PFSK-1 (cell line): ENCODE results near the gene IRF5.

Experiments used
- FOXP2 ChIP-seq: optimal IDR thresholded peaks from 2 replicates; pipeline ENCODE3; 2011; ENCODE audit warnings: borderline replicate concordance, control low read depth, inconsistent platforms; ENCODE audit not compliant: insufficient read depth; ENCODE audit errors: extremely low read length, extremely low read depth
- POLR2AphosphoS5 ChIP-seq: IDR thresholded peaks from 2 replicates; pipeline ENCODE4 v1.6.1; 2012; ENCODE audit warnings: low read depth, mild to moderate bottlenecking, control low read depth, low read length, moderate library complexity
- SIN3A ChIP-seq: IDR thresholded peaks from 2 replicates; pipeline ENCODE4 v1.6.1; 2012; ENCODE audit warnings: mild to moderate bottlenecking, low read length, moderate library complexity, borderline replicate concordance; ENCODE audit not compliant: insufficient read depth
- TAF1 ChIP-seq: IDR thresholded peaks from 2 replicates; pipeline ENCODE4 v1.6.1; 2012; ENCODE audit warnings: low read length, control low read depth, borderline replicate concordance; ENCODE audit not compliant: insufficient read depth
- TF ChIP-seq, protein P1 (sequence below), 2 experiments: IDR thresholded peaks; 2 replicates each; pipeline versions ENCODE4 v1.6.1 to v1.8.0; 2011 to 2012; ENCODE audit warnings: low read depth in 2 of 2, low read length in 2 of 2, control low read depth in 1 of 2, inconsistent platforms in 1 of 2, mild to moderate bottlenecking in 1 of 2, moderate library complexity in 1 of 2; ENCODE audit not compliant: insufficient read depth in 1 of 2

IRF5 gene

DNA sequence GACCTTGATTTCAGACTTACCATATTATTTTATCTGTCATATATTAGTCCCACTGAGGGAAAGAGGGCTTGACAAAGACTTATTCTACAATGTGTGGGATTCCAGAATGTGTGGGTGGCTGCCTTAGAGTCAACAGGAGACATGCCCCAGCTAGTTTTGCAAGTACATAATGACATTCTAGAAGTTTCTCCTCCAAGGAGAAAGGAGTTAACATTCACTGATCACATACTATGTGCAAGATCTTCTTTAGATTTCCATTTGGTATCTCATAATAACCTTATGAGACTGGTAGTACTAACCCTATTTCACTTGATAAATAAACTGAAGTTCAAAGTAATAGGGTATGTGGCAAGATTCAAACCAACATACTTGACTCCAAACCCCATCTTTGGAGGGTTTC, 25.2 kb downstream of the IRF5 start:
- TF ChIP-seq SIN3A (no peak), POLR2AphosphoS5 (no peak), TAF1 (no peak), FOXP2 (no peak)
- TF ChIP-seq, protein P1, sequence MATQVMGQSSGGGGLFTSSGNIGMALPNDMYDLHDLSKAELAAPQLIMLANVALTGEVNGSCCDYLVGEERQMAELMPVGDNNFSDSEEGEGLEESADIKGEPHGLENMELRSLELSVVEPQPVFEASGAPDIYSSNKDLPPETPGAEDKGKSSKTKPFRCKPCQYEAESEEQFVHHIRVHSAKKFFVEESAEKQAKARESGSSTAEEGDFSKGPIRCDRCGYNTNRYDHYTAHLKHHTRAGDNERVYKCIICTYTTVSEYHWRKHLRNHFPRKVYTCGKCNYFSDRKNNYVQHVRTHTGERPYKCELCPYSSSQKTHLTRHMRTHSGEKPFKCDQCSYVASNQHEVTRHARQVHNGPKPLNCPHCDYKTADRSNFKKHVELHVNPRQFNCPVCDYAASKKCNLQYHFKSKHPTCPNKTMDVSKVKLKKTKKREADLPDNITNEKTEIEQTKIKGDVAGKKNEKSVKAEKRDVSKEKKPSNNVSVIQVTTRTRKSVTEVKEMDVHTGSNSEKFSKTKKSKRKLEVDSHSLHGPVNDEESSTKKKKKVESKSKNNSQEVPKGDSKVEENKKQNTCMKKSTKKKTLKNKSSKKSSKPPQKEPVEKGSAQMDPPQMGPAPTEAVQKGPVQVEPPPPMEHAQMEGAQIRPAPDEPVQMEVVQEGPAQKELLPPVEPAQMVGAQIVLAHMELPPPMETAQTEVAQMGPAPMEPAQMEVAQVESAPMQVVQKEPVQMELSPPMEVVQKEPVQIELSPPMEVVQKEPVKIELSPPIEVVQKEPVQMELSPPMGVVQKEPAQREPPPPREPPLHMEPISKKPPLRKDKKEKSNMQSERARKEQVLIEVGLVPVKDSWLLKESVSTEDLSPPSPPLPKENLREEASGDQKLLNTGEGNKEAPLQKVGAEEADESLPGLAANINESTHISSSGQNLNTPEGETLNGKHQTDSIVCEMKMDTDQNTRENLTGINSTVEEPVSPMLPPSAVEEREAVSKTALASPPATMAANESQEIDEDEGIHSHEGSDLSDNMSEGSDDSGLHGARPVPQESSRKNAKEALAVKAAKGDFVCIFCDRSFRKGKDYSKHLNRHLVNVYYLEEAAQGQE (IDR thresholded peaks at IDR 0.05; ENCODE audit: insufficient read depth in 1 of 2, low read depth in 2 of 2, low read length in 2 of 2) = no peak

DNA sequence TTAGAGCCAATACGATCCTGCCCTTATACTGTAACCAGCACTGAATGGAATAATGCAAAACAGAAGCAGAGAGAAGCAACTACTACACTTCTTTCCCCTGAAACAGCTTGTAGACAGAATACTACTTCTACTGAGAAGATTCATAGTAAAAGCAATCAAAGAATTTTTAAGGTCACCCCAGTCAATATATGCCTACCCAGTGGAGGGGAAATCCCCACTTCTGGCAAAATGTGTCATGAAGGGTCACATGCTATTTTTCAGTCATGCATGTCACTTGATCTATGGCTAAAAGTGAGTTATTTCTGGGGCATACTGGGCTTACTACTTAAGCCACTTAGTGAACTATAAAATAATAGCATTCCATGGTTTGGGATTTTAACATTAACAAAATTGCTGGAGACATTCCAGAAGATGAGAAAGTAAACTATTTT, 25.6 kb downstream of the IRF5 start:
- TF ChIP-seq SIN3A (no peak), POLR2AphosphoS5 (no peak), TAF1 (no peak), FOXP2 (no peak)
- TF ChIP-seq, protein P1 (IDR thresholded peaks at IDR 0.05; ENCODE audit: insufficient read depth in 1 of 2, low read depth in 2 of 2, low read length in 2 of 2) = no peak

DNA sequence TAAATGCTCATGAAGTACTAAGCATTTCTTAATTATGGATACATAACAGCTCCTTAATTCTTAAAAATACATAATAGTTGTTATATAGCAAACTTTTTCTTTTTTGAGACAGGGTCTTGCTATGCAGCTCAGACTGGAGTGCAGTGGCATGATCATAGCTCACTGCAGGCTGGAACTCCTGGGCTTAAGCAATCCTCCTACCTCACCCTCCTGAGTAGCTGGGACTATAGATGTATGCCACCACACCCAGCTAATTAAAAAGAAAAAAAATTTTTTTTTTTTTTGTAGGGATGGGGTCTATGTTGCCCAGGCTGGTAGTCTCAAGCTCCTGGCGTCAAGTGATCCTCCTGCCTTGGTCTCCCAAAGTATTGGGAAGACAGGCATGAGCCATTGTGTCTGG, 30.9 kb downstream of the IRF5 start:
- TF ChIP-seq POLR2AphosphoS5 (no peak), TAF1 (no peak), SIN3A (no peak), FOXP2 (no peak)
- TF ChIP-seq, protein P1 (IDR thresholded peaks at IDR 0.05; ENCODE audit: insufficient read depth in 1 of 2, low read depth in 2 of 2, low read length in 2 of 2) = no peak

DNA sequence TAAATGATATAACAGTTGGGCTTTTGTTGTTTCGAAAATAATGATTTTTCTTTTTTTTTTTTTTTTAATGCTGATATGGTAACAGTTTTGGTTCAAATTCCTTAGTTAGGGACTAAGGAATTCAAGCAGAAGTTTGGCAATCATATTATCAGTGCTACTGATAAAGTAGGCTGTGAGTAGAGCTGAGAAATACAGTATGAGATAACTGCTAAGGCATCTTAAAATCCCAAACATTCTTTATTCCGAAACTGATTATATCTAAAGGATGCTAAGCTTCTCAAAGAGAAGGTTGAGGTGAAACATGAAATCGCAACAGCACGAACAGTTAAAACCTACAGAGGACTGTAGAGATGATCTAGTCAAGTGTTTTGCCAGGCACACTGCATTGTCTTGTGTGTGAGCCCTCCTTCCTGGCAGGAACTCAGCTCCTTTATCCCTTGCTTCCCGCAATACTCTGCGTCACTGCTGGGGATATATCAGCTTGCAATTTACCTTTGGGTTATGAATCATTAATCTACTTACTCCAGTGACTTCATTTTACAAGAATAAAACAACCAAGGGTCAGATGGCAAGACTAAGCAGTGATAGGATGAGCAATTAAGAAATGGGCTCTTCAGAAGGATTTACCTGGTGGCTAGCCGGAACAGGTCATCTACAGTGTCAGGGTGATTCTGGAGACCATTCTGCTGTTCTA, 36.7 kb downstream of the IRF5 start:
- TF ChIP-seq FOXP2 (no peak), SIN3A (no peak)
- TF ChIP-seq, protein P1 (IDR thresholded peaks at IDR 0.05; ENCODE audit: insufficient read depth in 1 of 2, low read depth in 2 of 2, low read length in 2 of 2) = no peak

DNA sequence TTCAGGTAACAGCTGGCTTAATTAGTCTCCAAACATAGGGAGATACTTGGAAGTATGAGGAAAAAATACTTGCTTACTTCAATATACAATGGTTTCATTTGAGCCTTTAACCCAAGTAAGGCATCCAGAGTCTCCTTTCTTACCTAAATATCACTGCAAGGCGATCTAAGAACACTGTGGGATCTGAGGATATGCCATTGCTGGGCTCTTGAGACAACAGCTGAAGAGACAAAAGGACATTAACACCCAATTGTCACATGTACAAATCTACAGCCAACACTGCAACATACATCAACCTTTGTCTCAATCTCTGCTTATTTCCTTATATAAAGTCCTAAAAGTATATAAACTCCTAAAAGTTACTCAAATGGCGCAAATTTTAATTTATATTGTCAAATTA, 44.4 kb downstream of the IRF5 start:
- TF ChIP-seq SIN3A = no peak
- no peak for TF ChIP-seq FOXP2
- no peak for TF ChIP-seq POLR2AphosphoS5
- no peak for TF ChIP-seq TAF1
- TF ChIP-seq, protein P1 (IDR thresholded peaks at IDR 0.05; ENCODE audit: insufficient read depth in 1 of 2, low read depth in 2 of 2, low read length in 2 of 2) = no peak
